Measurements from ENCODE around the gene GALR1. TPM values are rescaled to one million over a fixed set of nuclear protein-coding genes. Genes with fewer than 3 reads are reported as not detected.

The GALR1 gene
- total RNA-seq, 2 experiments from 2014 or later: not detected

DNA sequence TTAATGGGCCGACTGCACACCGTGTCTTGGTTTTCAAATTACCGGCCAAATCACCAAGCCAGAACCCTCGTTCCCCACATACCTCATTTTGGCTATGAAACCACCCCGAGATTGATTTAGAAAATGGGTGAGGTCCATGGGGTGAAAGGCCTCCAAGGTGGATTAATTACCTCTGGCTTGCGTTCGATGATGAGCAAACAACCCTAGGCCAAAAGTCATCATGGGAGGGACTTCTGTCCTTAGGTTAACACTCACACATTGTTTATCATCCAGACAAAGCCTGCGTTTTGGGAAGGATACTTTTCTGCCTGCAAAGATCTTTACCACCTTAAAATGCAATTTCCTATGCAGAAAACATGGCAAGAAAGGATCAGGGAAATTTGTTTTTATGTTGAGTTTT is 48.5 kb downstream of the GALR1 start:
- Mint-ChIP-seq H3K27me3 (no peaks in the 10 kb centered on the region), H3K4me3 (no peak overlapping the region), H3K9me3 (no peaks in the 10 kb centered on the region), H3K27ac (no peak overlapping the region), H3K36me3 (ENCODE audit: low read depth) (no peaks in the 10 kb centered on the region), H3K4me1 (ENCODE audit: low read depth) (no peaks in the 10 kb centered on the region)
- ATAC-seq (ENCODE audit: poor library complexity) (no peak), DNase-seq (no peak)
- Histone ChIP-seq H3K9me3 (ENCODE audit: control insufficient read depth in 1 of 2, insufficient read depth in 1 of 2, low read length in 2 of 2) (peaks cover 0 to 5% of the 10 kb centered on the region in 2 experiments), H3K4me3 (ENCODE audit: low read length) (no peak overlapping the region), H3K4me1 (ENCODE audit: insufficient read depth, low read length) (no peaks in the 10 kb centered on the region), H3K27me3 (ENCODE audit: control insufficient read depth in 1 of 2, insufficient read depth in 2 of 2, low read length in 2 of 2) (peaks cover 4 to 11% of the 10 kb centered on the region in 2 experiments), H3K27ac (ENCODE audit: low read depth in 1 of 2, low read length in 2 of 2) (no peak overlapping the region), H3K36me3 (ENCODE audit: insufficient read depth, low read length) (no peaks in the 10 kb centered on the region)
- intact Hi-C loops (cut with DNase I, micrococcal nuclease): no loop called here
- TF ChIP-seq CTCF (IDR thresholded peaks at IDR 0.05): no peak
- CTCF ChIA-PET: no interaction called here
- POLR2A ChIA-PET: no interaction called here

GRCh38 chr18:77299706-77300105 is 50.1 kb downstream of the GALR1 start:
- Histone ChIP-seq H3K27me3 (ENCODE audit: control insufficient read depth in 1 of 2, insufficient read depth in 2 of 2, low read length in 2 of 2) (peaks cover 4 to 11% of the 10 kb centered on the region in 2 experiments), H3K9me3 (ENCODE audit: control insufficient read depth in 1 of 2, insufficient read depth in 1 of 2, low read length in 2 of 2) (no peaks in the 10 kb centered on the region), H3K36me3 (ENCODE audit: insufficient read depth, low read length) (no peaks in the 10 kb centered on the region), H3K4me3 (ENCODE audit: low read length) (no peak overlapping the region), H3K27ac (ENCODE audit: low read depth in 1 of 2, low read length in 2 of 2) (no peak overlapping the region), H3K4me1 (ENCODE audit: insufficient read depth, low read length) (no peaks in the 10 kb centered on the region)
- H3K27me3 Mint-ChIP-seq: peaks cover 5% of the 10 kb centered on the region
- CTCF ChIA-PET: no interaction called here
- H3K4me3 Mint-ChIP-seq: no peak overlapping the region
- no peak overlapping the region for H3K27ac Mint-ChIP-seq
- DNase-seq: no peak
- POLR2A ChIA-PET: no interaction called here
- H3K4me1 Mint-ChIP-seq (ENCODE audit: low read depth): no peaks in the 10 kb centered on the region
- TF ChIP-seq CTCF (IDR thresholded peaks at IDR 0.05): no peak
- H3K9me3 Mint-ChIP-seq: no peaks in the 10 kb centered on the region
- H3K36me3 Mint-ChIP-seq (ENCODE audit: low read depth): no peaks in the 10 kb centered on the region
- ATAC-seq (ENCODE audit: poor library complexity): no peak
- intact Hi-C loops (cut with DNase I, micrococcal nuclease): no loop called here

- H3K4me3 ChIP-seq (ENCODE audit: low read length): no peak overlapping the region
- no peaks in the 10 kb centered on the region for H3K36me3 ChIP-seq (ENCODE audit: insufficient read depth, low read length)
- POLR2A ChIA-PET: no interaction called here
- no peaks in the 10 kb centered on the region for H3K4me1 ChIP-seq (ENCODE audit: insufficient read depth, low read length)
- Mint-ChIP-seq H3K27me3 (peaks cover 11% of the 10 kb centered on the region), H3K4me3 (no peak overlapping the region), H3K4me1 (ENCODE audit: low read depth) (no peaks in the 10 kb centered on the region), H3K9me3 (no peaks in the 10 kb centered on the region), H3K36me3 (ENCODE audit: low read depth) (no peaks in the 10 kb centered on the region), H3K27ac (no peak overlapping the region)
- TF ChIP-seq CTCF (IDR thresholded peaks at IDR 0.05): no peak
- no peaks in the 10 kb centered on the region for H3K9me3 ChIP-seq (ENCODE audit: control insufficient read depth in 1 of 2, insufficient read depth in 1 of 2, low read length in 2 of 2)
- no peak overlapping the region for H3K27ac ChIP-seq (ENCODE audit: low read depth in 1 of 2, low read length in 2 of 2)
- ATAC-seq (ENCODE audit: poor library complexity) (no peak), DNase-seq (no peak)
- peaks cover 3 to 5% of the 10 kb centered on the region in 2 experiments for H3K27me3 ChIP-seq (ENCODE audit: control insufficient read depth in 1 of 2, insufficient read depth in 2 of 2, low read length in 2 of 2)
- CTCF ChIA-PET: no interaction called here
- intact Hi-C loops (cut with DNase I, micrococcal nuclease): no loop called here
Observed at GRCh38 chr18:77300579-77300978, 50.9 kb downstream of the GALR1 start.

All from CD4-positive, alpha-beta T cell (primary cell).